Endothelial cell of umbilical vein (primary cell): ENCODE data around the gene PRDM16. TPM values are rescaled to one million over a fixed set of nuclear protein-coding genes. Genes with fewer than 3 reads are reported as not detected.
A peak's percentile ranks its signal among the peaks of the same experiment; 100 is the strongest.

Experiments
- BruUV-seq: library from RNA; stranded (reverse); fragments of 400-500 nt; replicated peaks from 2 replicates; lab custom pipeline; 2021; lab: Mats Ljungman, UMichigan
- CTCF ChIA-PET: fragments of 300-600, 350-600 bp; sonication (Branson Sonifier 250); formaldehyde crosslinking; loops from one replicate; lab custom pipeline; 2021; ENCODE audit warnings: antibody characterized with exemption, inconsistent platforms; lab: Charles Lee
- POLR2A ChIA-PET: fragments of 300-600, 350-600 bp; sonication (Branson Sonifier 250); formaldehyde crosslinking; loops from one replicate; lab custom pipeline; 2021; ENCODE audit warnings: antibody characterized with exemption, inconsistent platforms; lab: Charles Lee
- DNase-seq: peaks from one replicate; pipeline ENCODE4 v3.0.0-alpha.2; 2011; ENCODE audit warnings: low read depth, low spot score
- FAIRE-seq: peaks from 2 replicates; lab custom pipeline; 2011; peaks lifted over from hg19 to GRCh38; lab: Jason Lieb, UNC
- H2AFZ ChIP-seq: 2 replicates; pipeline ENCODE4 v1.6.0; 2012; ENCODE audit warnings: low read depth, low read length, control low read depth, inconsistent platforms
- H3K27ac ChIP-seq: 2 replicates; pipeline ENCODE4 v1.5.1; 2011; ENCODE audit warnings: low read depth, mild to moderate bottlenecking, control low read depth, low read length, moderate library complexity; ENCODE audit not compliant: insufficient read depth
- H3K27me3 ChIP-seq, 2 experiments: 2 replicates each; pipeline versions ENCODE4 v1.6.0 to v1.6.1; 2011; ENCODE audit warnings: low read length in 2 of 2, mixed read lengths in 1 of 2; ENCODE audit not compliant: control insufficient read depth in 2 of 2, insufficient read depth in 2 of 2
- H3K36me3 ChIP-seq, 2 experiments: 2 replicates in 1 of 2; 3 replicates in 1 of 2; pipeline ENCODE4 v1.5.1; 2011; ENCODE audit warnings: low read length in 2 of 2, mild to moderate bottlenecking in 1 of 2, moderate library complexity in 1 of 2; ENCODE audit not compliant: control insufficient read depth in 2 of 2, insufficient read depth in 2 of 2; ENCODE audit errors: extremely low read depth in 1 of 2
- H3K4me1 ChIP-seq: 3 replicates; pipeline ENCODE4 v1.5.1; 2011; ENCODE audit warnings: mild to moderate bottlenecking, low read length; ENCODE audit not compliant: control insufficient read depth, insufficient read depth; ENCODE audit errors: extremely low read depth
- H3K4me2 ChIP-seq: 2 replicates; pipeline ENCODE4 v1.6.1; 2011; ENCODE audit warnings: low read length, control low read depth, mixed read lengths; ENCODE audit not compliant: insufficient read depth
- H3K4me3 ChIP-seq, 3 experiments: fragments of 200-600 bp in 1 of 3; sonication (generic), shearing (Covaris generic) in 1 of 3; replicated peaks in 1 of 3; 2 replicates each; pipeline ENCODE4 v1.5.1; 2011 to 2016; ENCODE audit warnings: control low read depth in 3 of 3, low read length in 3 of 3, mild to moderate bottlenecking in 2 of 3, inconsistent platforms in 1 of 3, low read depth in 1 of 3, moderate library complexity in 1 of 3; ENCODE audit not compliant: insufficient read depth in 1 of 3
- H3K79me2 ChIP-seq: 2 replicates; pipeline ENCODE4 v1.6.0; 2012; ENCODE audit warnings: low read length, inconsistent platforms; ENCODE audit not compliant: control insufficient read depth, insufficient read depth
- H3K9ac ChIP-seq: replicated peaks from 2 replicates; pipeline ENCODE3; 2011; ENCODE audit warnings: low read length, control low read depth; ENCODE audit not compliant: insufficient read depth; ENCODE audit errors: extremely low read depth
- H3K9me1 ChIP-seq: replicated peaks from 3 replicates; pipeline ENCODE4 v1.6.0; 2011; ENCODE audit warnings: mild to moderate bottlenecking, low read length; ENCODE audit not compliant: control insufficient read depth, insufficient read depth; ENCODE audit errors: extremely low read depth
- H3K9me3 ChIP-seq: replicated peaks from 2 replicates; pipeline ENCODE4 v1.5.1; 2012; ENCODE audit warnings: low read length, inconsistent platforms; ENCODE audit not compliant: control insufficient read depth, insufficient read depth
- H4K20me1 ChIP-seq: replicated peaks from 2 replicates; pipeline ENCODE3; 2011; ENCODE audit warnings: mild to moderate bottlenecking, low read length; ENCODE audit not compliant: control insufficient read depth, insufficient read depth; ENCODE audit errors: extremely low read depth
- CTCF ChIP-seq, 2 donors: IDR thresholded peaks; 1 replicate in 1 of 2; 2 replicates in 1 of 2; pipeline ENCODE4 v1.5.1; 2011; ENCODE audit warnings: low read length in 2 of 2, mild to moderate bottlenecking in 2 of 2, moderate library complexity in 2 of 2, control low read depth in 1 of 2, inconsistent platforms in 1 of 2, low read depth in 1 of 2; ENCODE audit not compliant: insufficient read depth in 1 of 2; ENCODE audit errors: extremely low read depth in 1 of 2
- EZH2 ChIP-seq: IDR thresholded peaks from 2 replicates; pipeline ENCODE4 v1.6.1; 2012; ENCODE audit warnings: borderline replicate concordance, low read depth, mild to moderate bottlenecking, moderate library complexity, low read length, inconsistent platforms; ENCODE audit not compliant: severe bottlenecking
- dilution Hi-C: fragments of 300-500 bp; cut with MboI; formaldehyde crosslinking; loops from one replicate; pipeline ENCODE4 v1.15.0; 2019; ENCODE audit warnings: low sequenced_read_pairs; ENCODE audit not compliant: extremely low pct_ligation_motif_present
- intact Hi-C: fragments of 100-400 bp; cut with micrococcal nuclease; formaldehyde crosslinking; loops from one replicate; pipeline ENCODE4 v1.10.0; 2022
- polyA plus RNA-seq, 4 experiments: library from polyadenylated mRNA; depleted of rRNA in 3 of 4; stranded (reverse) in 3 of 4; unstranded in 1 of 4; fragments of >200 nt; gene quantifications; 2 replicates each; pipeline versions ENCODE4 v1.2.1 to v1.2.3, GENCODE V29; 2011 to 2012; ENCODE audit warnings: missing spikeins in 1 of 4
- total RNA-seq: library from RNA; stranded (reverse); gene quantifications from 2 replicates; pipeline ENCODE4 v1.2.3, GENCODE V29; 2021

Gene PRDM16
- total and polyA plus RNA-seq, 2 donors (not counting 3 experiments of a cell fraction or from before 2014, with no cell fraction given), result not detected

- POLR2A ChIA-PET, result no interaction called here
- H3K27me3 ChIP-seq, result no peaks in the 10 kb centered on the region
- no peaks in the 10 kb centered on the region for H4K20me1 ChIP-seq
- peaks cover 4% of the 10 kb centered on the region for H3K4me1 ChIP-seq
- no peak overlapping the region for H3K27ac ChIP-seq
- DNase-seq (peak; percentile 35), FAIRE-seq (no peak)
- no peaks in the 10 kb centered on the region for H3K9me1 ChIP-seq
- no peaks in the 10 kb centered on the region for H3K36me3 ChIP-seq
- no peaks in the 10 kb centered on the region for H3K9me3 ChIP-seq
- BruUV-seq, result no TSS peak
- H3K9ac ChIP-seq, result no peak overlapping the region
- CTCF ChIA-PET, result interaction anchor here (0.8 to 3.8 kb wide), 10 partner anchors 10 to 158 kb away, joined by 3 to 82 read pairs (median 6); no protein-coding TSS in a partner anchor
- no peak overlapping the region for H2AFZ ChIP-seq
- no peaks in the 10 kb centered on the region for H3K79me2 ChIP-seq
- TF ChIP-seq EZH2 (no peak), CTCF (IDR thresholded peaks at IDR 0.05; ENCODE audit: extremely low read depth in 1 of 2, insufficient read depth in 1 of 2, low read depth in 1 of 2, low read length in 2 of 2) (peak; percentile 16 to 47)
- no peak overlapping the region for H3K4me2 ChIP-seq
- no peak overlapping the region for H3K4me3 ChIP-seq
- dilution Hi-C loops, result no loop called here
- intact Hi-C loops, result loop anchor here (1.0 kb wide), 1 partner anchor 18 kb away; no protein-coding TSS in a partner anchor
Observed at GRCh38 chr1:3471356-3472087, 402.5 kb downstream of the PRDM16 start.
